GM19099 (cell line): ENCODE measurements around the gene TMC1.

Source experiments
- POLR2A ChIP-seq: IDR thresholded peaks from 3 replicates; pipeline ENCODE4 v1.6.1; 2011; ENCODE audit warnings: low read depth; ENCODE audit not compliant: insufficient read length; ENCODE audit errors: extremely low read depth

TMC1 gene

DNA sequence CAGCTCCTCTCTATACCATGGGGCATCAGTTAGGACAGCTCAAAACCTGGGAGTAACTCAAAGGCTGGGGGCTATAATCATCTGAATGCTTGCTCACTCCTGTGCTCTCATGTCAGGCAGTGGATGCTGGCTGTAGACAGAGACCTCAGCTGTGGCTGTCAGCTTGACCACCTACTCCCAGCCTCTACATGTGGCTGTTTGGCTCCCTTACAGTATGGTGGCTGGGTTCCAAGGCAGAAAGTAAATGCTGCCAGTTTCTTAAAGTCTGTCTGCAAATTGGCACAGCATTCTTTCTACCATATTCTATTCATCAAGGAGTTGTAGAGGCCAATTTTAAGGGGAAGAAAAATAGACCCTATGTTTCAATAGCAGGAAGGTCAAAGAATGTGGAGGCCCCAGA is 66.9 kb downstream of the TMC1 start:
- no peak for TF ChIP-seq POLR2A

- TF ChIP-seq POLR2A, result no peak
These were observed 68.5 kb downstream of the TMC1 start for GRCh38 chr9:72589667-72590521.

DNA sequence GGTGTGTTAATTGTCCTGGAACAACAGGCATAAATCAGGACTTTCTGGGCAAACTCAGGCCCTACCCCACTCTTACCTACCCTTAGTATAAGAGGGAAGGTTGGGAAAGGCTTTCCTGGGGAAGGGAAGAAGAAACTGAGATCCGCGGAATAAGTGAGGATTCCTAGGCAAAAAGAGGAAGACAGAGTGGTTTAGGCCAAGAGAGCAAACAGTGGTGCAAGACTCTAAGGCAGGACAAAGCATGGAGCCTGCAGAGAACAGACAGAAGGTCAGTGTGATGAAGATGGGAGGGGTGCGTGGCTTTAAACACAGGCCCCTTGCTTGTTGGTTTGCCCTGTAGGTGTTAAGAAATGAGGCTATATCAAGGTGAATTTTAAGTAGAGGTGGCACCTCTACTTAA is 69.4 kb downstream of the TMC1 start:
- no peak for TF ChIP-seq POLR2A

DNA sequence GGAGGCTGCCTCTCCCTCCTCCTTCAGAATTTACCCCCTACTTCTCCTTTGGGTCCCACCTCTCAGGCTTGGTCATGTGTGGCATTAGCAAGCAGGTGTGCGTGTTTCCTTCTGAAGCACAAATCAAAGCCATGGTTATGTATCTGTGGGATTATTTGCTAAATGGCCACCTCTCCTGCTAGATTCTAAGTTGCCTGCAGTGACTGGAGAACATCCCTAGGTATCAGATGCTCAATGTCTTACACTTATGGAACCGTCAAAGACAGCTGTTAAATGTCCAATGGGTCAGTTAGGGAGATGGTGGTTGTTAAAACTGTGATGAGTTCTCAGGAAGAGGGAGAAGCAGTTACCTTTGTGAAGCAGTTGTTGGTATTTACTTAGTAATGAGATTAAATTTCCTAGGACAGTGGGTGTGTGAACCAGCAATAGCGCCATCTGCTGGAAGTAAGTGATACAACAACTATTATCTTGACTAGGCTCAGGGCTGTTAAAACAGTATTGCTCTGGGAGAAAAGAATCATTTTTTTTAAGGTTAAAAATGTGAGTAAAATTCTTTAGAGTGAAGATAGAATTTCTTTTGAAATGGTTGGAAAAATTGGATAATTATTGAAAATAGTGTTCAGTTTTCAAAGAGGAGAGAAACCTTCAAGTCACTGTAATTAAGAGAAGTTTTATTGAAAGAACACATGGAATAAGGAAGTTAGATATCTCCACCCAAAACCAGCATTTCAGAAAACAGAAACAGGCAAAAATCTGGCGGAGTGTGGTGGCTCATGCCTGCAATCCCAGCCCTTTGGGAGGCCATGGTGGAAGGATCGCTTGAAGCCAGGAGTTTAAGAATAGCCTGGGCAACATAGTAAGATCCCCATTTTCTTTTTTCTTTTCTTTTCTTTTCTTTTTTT is 71.3 kb downstream of the TMC1 start:
- TF ChIP-seq POLR2A, result no peak

DNA sequence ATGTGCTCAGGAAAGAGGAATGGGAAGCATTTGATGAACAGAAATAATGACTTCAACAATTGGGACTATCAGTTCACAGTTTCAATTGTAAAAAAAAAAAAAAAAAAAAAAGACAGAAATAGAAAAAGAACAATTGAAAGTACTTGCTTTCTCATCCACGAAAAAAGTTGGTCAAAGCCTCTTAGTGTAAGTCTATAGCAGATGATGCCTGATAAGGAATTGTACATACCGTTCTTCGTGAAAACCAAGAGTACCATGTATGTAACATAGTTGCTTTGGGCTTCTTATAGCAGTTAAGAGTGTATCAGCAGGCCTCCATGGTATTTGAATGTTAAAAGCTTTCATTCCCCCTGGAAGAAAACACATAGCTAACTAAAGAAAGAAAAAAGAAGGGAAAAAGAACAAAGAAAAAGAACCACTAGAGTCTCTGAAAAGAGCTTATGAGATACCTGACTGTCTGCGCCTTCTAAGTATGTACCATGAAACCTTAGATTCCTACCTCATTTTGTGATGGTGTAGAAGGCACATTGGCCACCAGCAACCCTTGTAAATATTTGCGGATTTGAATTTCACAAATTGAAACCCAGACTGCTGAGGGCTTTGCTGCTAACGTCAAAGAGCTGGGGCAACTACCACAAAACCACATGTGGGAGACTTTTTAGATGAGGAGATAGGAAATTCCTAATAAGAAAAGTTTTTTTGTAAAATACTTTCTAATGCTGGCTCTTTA is 75.2 kb downstream of the TMC1 start:
- TF ChIP-seq POLR2A, result no peak

DNA sequence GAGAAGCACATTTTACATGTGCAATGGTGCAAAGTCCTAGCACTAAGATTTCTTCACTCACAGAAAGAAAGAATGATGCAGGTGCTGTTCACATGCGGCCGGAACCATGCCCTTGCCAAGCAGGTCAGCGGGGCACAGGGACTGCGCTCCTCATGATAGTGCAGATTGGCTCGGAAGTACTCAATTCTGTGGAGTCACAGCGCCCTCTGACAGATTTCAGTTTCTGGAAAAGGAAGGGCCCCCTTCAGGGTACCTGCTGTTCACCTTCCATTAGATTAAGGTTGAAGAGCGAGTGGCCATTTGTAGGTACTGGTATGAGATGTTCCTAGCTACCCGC is 75.7 kb downstream of the TMC1 start:
- TF ChIP-seq POLR2A, result no peak

DNA sequence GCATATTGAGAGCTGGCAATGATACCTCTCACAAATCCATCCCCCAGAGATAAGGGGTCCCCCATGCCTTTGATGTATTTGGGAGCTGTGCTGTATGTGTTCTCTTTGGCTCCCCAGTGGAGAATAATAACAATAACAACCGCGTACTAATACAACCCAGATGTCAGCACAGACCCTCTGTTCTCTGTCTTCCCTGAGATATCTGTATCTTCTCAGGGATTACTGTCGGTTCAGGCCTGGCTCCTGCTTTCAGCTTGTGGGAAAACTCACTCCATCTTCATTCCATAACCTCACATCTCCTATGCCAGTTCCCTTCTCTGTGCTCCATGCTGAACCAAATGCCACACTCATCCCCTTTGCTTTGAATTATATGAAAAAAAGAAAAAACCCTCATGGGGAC is 76.2 kb downstream of the TMC1 start:
- no peak for TF ChIP-seq POLR2A

GRCh38 chr9:72598639-72599038 is 77.2 kb downstream of the TMC1 start:
- TF ChIP-seq POLR2A, result no peak

DNA sequence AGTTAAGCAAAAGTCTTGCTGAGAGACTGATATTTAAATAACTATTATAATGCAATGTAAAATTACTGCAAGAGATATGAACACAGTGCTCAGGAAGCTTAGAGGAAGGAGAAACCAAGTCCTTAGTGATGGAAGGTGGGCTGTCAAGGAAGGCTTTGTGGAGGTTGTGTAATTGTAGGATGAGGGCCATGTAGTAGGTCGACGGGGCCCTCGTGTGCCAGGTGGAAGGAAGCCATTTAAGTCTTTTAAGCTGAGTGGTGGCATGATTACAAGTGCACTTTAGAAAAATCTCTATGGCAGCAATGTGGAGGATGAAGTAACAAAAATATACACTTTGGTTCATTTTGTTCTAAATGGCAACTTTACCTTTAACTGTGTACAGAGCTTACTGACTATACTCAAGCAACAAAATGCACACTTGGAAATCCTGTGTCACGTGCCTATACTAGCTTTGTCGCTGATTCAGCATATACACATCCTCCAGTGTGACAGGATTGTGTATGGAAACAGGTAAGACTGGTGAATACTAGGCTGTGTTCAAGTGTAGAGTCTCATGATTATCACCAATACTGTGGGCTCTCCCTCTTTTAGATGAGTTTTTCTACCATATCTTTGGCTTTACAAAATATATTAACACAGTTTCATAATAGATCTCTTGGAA is 78.6 kb downstream of the TMC1 start:
- no peak for TF ChIP-seq POLR2A

DNA sequence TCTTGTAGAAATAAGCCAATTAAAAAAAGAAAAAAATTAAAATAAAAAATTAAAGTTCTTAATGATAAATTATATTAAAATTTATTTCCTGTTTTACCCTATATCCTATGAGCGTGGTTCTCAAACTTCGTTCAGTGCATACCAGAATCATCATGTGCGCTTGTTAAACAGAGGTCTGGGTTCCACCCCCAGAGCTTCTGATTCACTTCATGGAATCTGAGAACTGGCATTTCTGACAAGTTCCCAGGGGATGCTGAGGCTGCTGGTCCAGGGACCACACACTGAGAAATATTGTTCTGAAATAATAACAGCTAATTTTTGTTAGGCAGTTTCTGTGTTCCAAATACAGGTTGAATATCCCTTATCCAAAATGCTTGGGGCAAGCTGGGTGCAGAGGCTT is 79.3 kb downstream of the TMC1 start:
- no peak for TF ChIP-seq POLR2A

DNA sequence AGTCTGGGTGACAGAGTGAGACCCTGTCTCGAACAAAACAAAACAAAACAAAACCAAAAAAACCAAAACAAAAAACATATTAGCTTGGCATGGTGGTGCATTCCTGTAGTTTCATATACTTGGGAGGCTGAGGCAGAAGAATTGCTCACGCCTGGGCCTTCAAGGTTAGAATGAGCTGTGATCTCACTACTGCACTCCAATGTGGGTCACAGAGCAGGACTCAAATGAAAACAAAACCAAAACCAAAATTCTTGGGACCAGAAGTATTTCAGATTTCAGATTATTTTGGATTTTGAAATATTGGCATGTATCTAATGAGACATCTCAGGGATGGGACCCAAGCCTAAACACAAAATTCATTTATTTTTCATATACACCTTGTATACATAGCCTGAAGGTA is 80.2 kb downstream of the TMC1 start:
- TF ChIP-seq POLR2A, result no peak

DNA sequence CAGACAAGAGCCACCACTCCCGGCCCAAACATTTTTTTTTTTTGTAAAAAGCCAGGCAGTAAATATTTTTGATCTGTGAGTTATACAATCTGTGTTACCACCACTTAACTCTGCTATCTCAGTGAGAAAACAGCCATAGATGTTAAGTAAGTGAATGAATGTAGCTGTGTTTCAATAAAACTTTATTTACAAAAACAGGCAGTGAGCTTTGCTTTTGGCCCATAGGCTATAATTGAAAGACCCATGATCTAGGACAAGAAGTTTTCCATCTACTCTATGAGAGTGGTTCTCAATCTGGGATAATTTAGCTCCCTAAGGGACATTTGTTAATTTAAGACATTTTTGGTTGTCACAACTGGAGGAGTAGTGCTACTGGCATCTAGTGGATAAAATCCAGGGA is 91.0 kb downstream of the TMC1 start:
- TF ChIP-seq POLR2A, result no peak

DNA sequence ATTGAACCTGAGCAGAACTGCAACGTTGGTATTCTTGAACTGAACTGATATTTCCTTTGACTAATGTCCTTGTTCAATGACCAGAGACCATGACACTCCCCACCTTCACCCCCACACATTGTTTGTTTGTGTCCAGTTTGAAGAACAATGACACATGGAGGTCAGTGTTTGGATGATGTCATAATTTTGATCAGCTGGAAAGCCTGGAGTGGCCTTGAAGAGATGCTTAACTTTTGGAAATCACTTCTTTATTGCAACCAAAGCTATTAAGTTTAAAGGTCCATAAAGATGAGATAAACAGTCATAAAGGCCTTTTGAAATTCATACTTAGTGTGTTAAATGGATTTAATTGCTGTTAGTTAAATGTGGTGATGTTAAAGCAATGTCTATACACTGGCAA is 92.7 kb downstream of the TMC1 start:
- TF ChIP-seq POLR2A, result no peak

DNA sequence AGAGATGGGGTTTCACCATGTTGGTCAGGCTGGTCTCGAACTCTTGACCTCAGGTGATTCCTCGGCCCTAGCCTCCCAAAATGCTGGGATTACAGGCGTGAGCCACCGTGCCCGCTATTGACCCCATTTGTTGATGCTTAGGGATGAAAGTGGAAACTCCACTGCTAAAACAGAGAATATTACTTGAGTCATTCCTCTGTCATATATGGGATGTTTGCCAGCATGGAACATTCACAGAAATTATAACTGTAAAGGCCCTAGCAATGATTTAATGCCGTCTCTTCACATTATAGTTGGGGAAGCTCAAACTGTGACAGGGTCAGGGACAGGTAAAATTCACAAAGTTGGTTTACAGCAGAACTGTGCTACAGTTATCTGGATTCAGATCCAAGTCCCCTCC is 94.5 kb downstream of the TMC1 start:
- no peak for TF ChIP-seq POLR2A

DNA sequence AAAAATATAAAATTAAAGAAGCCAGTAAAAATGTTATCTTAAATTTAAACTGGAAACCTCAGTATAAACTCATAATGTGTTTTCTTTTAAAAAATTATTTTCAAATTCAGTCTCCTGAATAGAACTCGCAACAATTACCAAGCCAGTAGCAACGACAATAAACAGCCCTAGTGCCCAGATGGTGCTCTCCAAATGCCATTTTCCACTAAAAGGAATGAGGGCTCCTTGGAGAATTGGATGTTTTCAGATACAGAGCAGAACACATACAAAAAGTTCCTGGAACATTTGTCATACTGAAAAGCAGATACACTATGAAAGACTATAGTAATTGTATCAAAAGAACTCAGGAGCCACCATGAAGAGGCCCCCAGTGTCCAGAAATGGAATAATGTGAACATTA is 97.4 kb downstream of the TMC1 start:
- TF ChIP-seq POLR2A, result no peak
